Measurements from ENCODE around the gene SHISA3. TPM values are rescaled to one million over a fixed set of nuclear protein-coding genes. Genes with fewer than 3 reads are reported as not detected.
A peak's percentile ranks its signal among the peaks of the same experiment; 100 is the strongest.
"Not testable (repeated sequence)": the region's sequence is repeated elsewhere in the genome, so short reads cannot be mapped to it uniquely, and the experiment has no call there.

Gene SHISA3
- total RNA-seq (2014; rRNA removed; shearing (Covaris generic)), result 3.1 and 3.9 TPM in 2 replicates

GRCh38 chr4:42396752-42397634 is at the start of gene SHISA3:
TSS of gene SHISA3 (plus strand) at chr4:42397488. CDS start at chr4:42398057, 569 bp downstream.
- DNase-seq (ENCODE audit: low spot score), result no peak

GRCh38 chr4:42348247-42348646 is 49.0 kb upstream of the SHISA3 start:
- no peak for DNase-seq (ENCODE audit: low spot score)

GRCh38 chr4:42348692-42349091 is 48.6 kb upstream of the SHISA3 start:
- no peak for DNase-seq (ENCODE audit: low spot score)

- no peak for DNase-seq (ENCODE audit: low spot score)
These were observed 46.6 kb upstream of the SHISA3 start for GRCh38 chr4:42350611-42351182.

GRCh38 chr4:42352049-42352448 is 45.2 kb upstream of the SHISA3 start:
- DNase-seq (ENCODE audit: low spot score), result no peak

- DNase-seq (ENCODE audit: low spot score), result no peak
These were observed 40.0 kb upstream of the SHISA3 start for GRCh38 chr4:42357325-42357724.

- peak; percentile 11 for DNase-seq (ENCODE audit: low spot score)
These were observed 37.6 kb upstream of the SHISA3 start for GRCh38 chr4:42359711-42360110.

- DNase-seq (ENCODE audit: low spot score), result no peak
These were observed 37.0 kb upstream of the SHISA3 start for GRCh38 chr4:42360256-42360669.

- DNase-seq (ENCODE audit: low spot score), result no peak
These were observed 35.8 kb upstream of the SHISA3 start for GRCh38 chr4:42361456-42361855.

- DNase-seq (ENCODE audit: low spot score), result no peak
These were observed 34.7 kb upstream of the SHISA3 start for GRCh38 chr4:42362591-42362990.

- DNase-seq (ENCODE audit: low spot score), result no peak
These were observed 33.7 kb upstream of the SHISA3 start for GRCh38 chr4:42363614-42364013.

- DNase-seq (ENCODE audit: low spot score), result no peak
These were observed 32.8 kb upstream of the SHISA3 start for GRCh38 chr4:42364266-42365053.

- DNase-seq (ENCODE audit: low spot score), result no peak
These were observed 30.3 kb upstream of the SHISA3 start for GRCh38 chr4:42366959-42367358.

GRCh38 chr4:42369489-42369888 is 27.8 kb upstream of the SHISA3 start:
- no peak for DNase-seq (ENCODE audit: low spot score)

GRCh38 chr4:42371305-42372252 is 25.7 kb upstream of the SHISA3 start:
- peak; percentile 40 for DNase-seq (ENCODE audit: low spot score)

GRCh38 chr4:42372303-42372702 is 25.0 kb upstream of the SHISA3 start:
- not testable (repeated sequence) for DNase-seq (ENCODE audit: low spot score)

- DNase-seq (ENCODE audit: low spot score), result no peak
These were observed 19.8 kb upstream of the SHISA3 start for GRCh38 chr4:42377497-42377896.

GRCh38 chr4:42381666-42382065 is 15.6 kb upstream of the SHISA3 start:
- no peak for DNase-seq (ENCODE audit: low spot score)

GRCh38 chr4:42385516-42385915 is 11.8 kb upstream of the SHISA3 start:
- DNase-seq (ENCODE audit: low spot score), result no peak

- no peak for DNase-seq (ENCODE audit: low spot score)
These were observed 6.5 kb upstream of the SHISA3 start for GRCh38 chr4:42390622-42391354.

- DNase-seq (ENCODE audit: low spot score), result no peak
These were observed 6.0 kb upstream of the SHISA3 start for GRCh38 chr4:42391355-42391664.

All from A172 (cell line).